ENCODE results near the gene GATA2. TPM values are rescaled to one million over a fixed set of nuclear protein-coding genes. Genes with fewer than 3 reads are reported as not detected.
A peak's percentile ranks its signal among the peaks of the same experiment; 100 is the strongest.

Gene GATA2
- 0.51 and 0.56 TPM in 2 replicates for total RNA-seq (2022)
- Bru-seq, nascent RNA: percentile 13 among the genes with signal in this experiment
- BruChase-seq, experiment 1, labeled RNA remaining after a 6-hour chase: percentile 20 among the genes with signal in this experiment
- BruChase-seq, experiment 2, labeled RNA remaining after a 2-hour chase: percentile 21 among the genes with signal in this experiment
- long read RNA-seq, partial matches to known transcripts: 1 of 3 reads
- long read RNA-seq, other reads (novel, unspliced or antisense): 2 of 3 reads

- ChIA-PET CTCF (no interaction called here), POLR2A (no interaction called here)
- DNase-seq (ENCODE audit: unreplicated experiment): no peak
- intact Hi-C loops (cut with micrococcal nuclease): no loop called here
- TF ChIP-seq CTCF (IDR thresholded peaks at IDR 0.05; ENCODE audit: unreplicated experiment): no peak
- Mint-ChIP-seq H3K27me3 (ENCODE audit: insufficient read depth, unreplicated experiment) (peaks cover 24% of the 10 kb centered on the region), H3K4me1 (ENCODE audit: insufficient read depth, unreplicated experiment) (no peaks in the 10 kb centered on the region), H3K27ac (ENCODE audit: low read depth, unreplicated experiment) (no peak within 1 kb of the TSS), H3K4me3 (ENCODE audit: unreplicated experiment) (no peak within 1 kb of the TSS), H3K36me3 (ENCODE audit: insufficient read depth, unreplicated experiment) (no peaks in the 10 kb centered on the region), H3K9me3 (ENCODE audit: unreplicated experiment) (no peaks in the 10 kb centered on the region)
- no TSS peak for BruUV-seq (replicated peaks)
Observed at GRCh38 chr3:128492671-128493569, at the start of gene GATA2. Gene GATA2, minus strand, starts transcription at chr3:128493201. Its CDS starts 6,170 bp downstream, at chr3:128487031.

GRCh38 chr3:128541246-128541645 is 48.2 kb upstream of the GATA2 start:
- H3K9me3 Mint-ChIP-seq (ENCODE audit: unreplicated experiment): no peaks in the 10 kb centered on the region
- H3K4me3 Mint-ChIP-seq (ENCODE audit: unreplicated experiment): no peak overlapping the region
- POLR2A ChIA-PET: no interaction called here
- intact Hi-C loops (cut with micrococcal nuclease): no loop called here
- no peak overlapping the region for H3K27ac Mint-ChIP-seq (ENCODE audit: low read depth, unreplicated experiment)
- no peak for TF ChIP-seq CTCF (IDR thresholded peaks at IDR 0.05; ENCODE audit: unreplicated experiment)
- no peak for DNase-seq (ENCODE audit: unreplicated experiment)
- CTCF ChIA-PET: interaction anchor here (0.5 to 1.0 kb wide), 3 partner anchors 16 to 52 kb away, joined by 3 to 4 read pairs (median 3); no protein-coding TSS in a partner anchor
- no peaks in the 10 kb centered on the region for H3K4me1 Mint-ChIP-seq (ENCODE audit: insufficient read depth, unreplicated experiment)
- peaks cover 51% of the 10 kb centered on the region for H3K27me3 Mint-ChIP-seq (ENCODE audit: insufficient read depth, unreplicated experiment)
- H3K36me3 Mint-ChIP-seq (ENCODE audit: insufficient read depth, unreplicated experiment): no peaks in the 10 kb centered on the region
- no TSS peak for BruUV-seq (replicated peaks)

GRCh38 chr3:128539376-128539775 is 46.4 kb upstream of the GATA2 start:
- intact Hi-C loops (cut with micrococcal nuclease): no loop called here
- H3K4me3 Mint-ChIP-seq (ENCODE audit: unreplicated experiment): no peak overlapping the region
- H3K9me3 Mint-ChIP-seq (ENCODE audit: unreplicated experiment): no peaks in the 10 kb centered on the region
- H3K4me1 Mint-ChIP-seq (ENCODE audit: insufficient read depth, unreplicated experiment): no peaks in the 10 kb centered on the region
- H3K36me3 Mint-ChIP-seq (ENCODE audit: insufficient read depth, unreplicated experiment): no peaks in the 10 kb centered on the region
- no peak for DNase-seq (ENCODE audit: unreplicated experiment)
- CTCF ChIA-PET: interaction anchor here (1.0 kb wide), 1 partner anchor 100 kb away, joined by 3 read pairs; no protein-coding TSS in a partner anchor
- POLR2A ChIA-PET: interaction anchor here (0.6 kb wide), 1 partner anchor 839 kb away, joined by 3 read pairs; no protein-coding TSS in a partner anchor
- no TSS peak for BruUV-seq (replicated peaks)
- H3K27me3 Mint-ChIP-seq (ENCODE audit: insufficient read depth, unreplicated experiment): peaks cover 69% of the 10 kb centered on the region
- TF ChIP-seq CTCF (IDR thresholded peaks at IDR 0.05; ENCODE audit: unreplicated experiment): no peak
- no peak overlapping the region for H3K27ac Mint-ChIP-seq (ENCODE audit: low read depth, unreplicated experiment)

GRCh38 chr3:128537091-128537703 is 44.2 kb upstream of the GATA2 start:
- POLR2A ChIA-PET: interaction anchor here (1.0 kb wide), 1 partner anchor 11 kb away, joined by 4 read pairs; no protein-coding TSS in a partner anchor
- H3K4me1 Mint-ChIP-seq (ENCODE audit: insufficient read depth, unreplicated experiment): no peaks in the 10 kb centered on the region
- no TSS peak for BruUV-seq (replicated peaks)
- no peak for TF ChIP-seq CTCF (IDR thresholded peaks at IDR 0.05; ENCODE audit: unreplicated experiment)
- CTCF ChIA-PET: no interaction called here
- H3K9me3 Mint-ChIP-seq (ENCODE audit: unreplicated experiment): no peaks in the 10 kb centered on the region
- no peak overlapping the region for H3K4me3 Mint-ChIP-seq (ENCODE audit: unreplicated experiment)
- intact Hi-C loops (cut with micrococcal nuclease): no loop called here
- no peak overlapping the region for H3K27ac Mint-ChIP-seq (ENCODE audit: low read depth, unreplicated experiment)
- H3K27me3 Mint-ChIP-seq (ENCODE audit: insufficient read depth, unreplicated experiment): peaks cover 83% of the 10 kb centered on the region
- no peaks in the 10 kb centered on the region for H3K36me3 Mint-ChIP-seq (ENCODE audit: insufficient read depth, unreplicated experiment)
- DNase-seq (ENCODE audit: unreplicated experiment): no peak

Measured in MCF 10A (cell line).